MM.1S (cell line): ENCODE measurements around the gene PGGHG.
"Not testable (repeated sequence)": the region's sequence is repeated elsewhere in the genome, so short reads cannot be mapped to it uniquely, and the experiment has no call there.

Experiments used
- DNase-seq: peaks from one replicate; pipeline ENCODE4 v3.0.0-alpha.2; 2015
- H2AFZ ChIP-seq: fragments of 300-600 bp; sonication (generic); 2 replicates; pipeline ENCODE4 v1.6.0; 2016; ENCODE audit warnings: antibody characterized with exemption, low read length
- H3F3A ChIP-seq: fragments of 300-600 bp; sonication (generic); 2 replicates; pipeline ENCODE4 v1.6.1; 2016; ENCODE audit warnings: mild to moderate bottlenecking, antibody characterized with exemption, low read length, moderate library complexity, mixed read lengths; ENCODE audit not compliant: insufficient read depth
- H3K27ac ChIP-seq: fragments of 300-600 bp; sonication (generic); 2 replicates; pipeline ENCODE4 v1.5.1; 2016; ENCODE audit warnings: mild to moderate bottlenecking, low read length
- H3K27me3 ChIP-seq: fragments of 300-600 bp; sonication (generic); replicated peaks from 2 replicates; pipeline ENCODE4 v1.6.0; 2016; ENCODE audit warnings: low read length; ENCODE audit not compliant: insufficient read depth
- H3K36me3 ChIP-seq: fragments of 300-600 bp; sonication (generic); replicated peaks from 2 replicates; pipeline ENCODE4 v1.6.1; 2016; ENCODE audit warnings: mild to moderate bottlenecking, low read length, mixed read lengths; ENCODE audit not compliant: insufficient read depth
- H3K4me1 ChIP-seq: fragments of 300-600 bp; sonication (generic); 2 replicates; pipeline ENCODE4 v1.6.1; 2016; ENCODE audit warnings: low read length, mixed read lengths
- H3K4me2 ChIP-seq: fragments of 300-600 bp; sonication (generic); 2 replicates; pipeline ENCODE4 v1.6.0; 2016; ENCODE audit warnings: low read depth, low read length
- H3K4me3 ChIP-seq: fragments of 300-600 bp; sonication (generic); 2 replicates; pipeline ENCODE4 v1.5.1; 2016; ENCODE audit warnings: low read length, mixed read lengths
- H3K79me2 ChIP-seq: fragments of 300-600 bp; sonication (generic); 2 replicates; pipeline ENCODE4 v1.6.1; 2016; ENCODE audit warnings: mixed run types, low read length, mixed read lengths
- H3K9ac ChIP-seq: fragments of 300-600 bp; sonication (generic); 2 replicates; pipeline ENCODE4 v1.6.1; 2016; ENCODE audit warnings: low read length, mixed read lengths
- H3K9me2 ChIP-seq: fragments of 300-600 bp; sonication (generic); replicated peaks from 2 replicates; pipeline ENCODE4 v1.6.1; 2016; ENCODE audit warnings: mild to moderate bottlenecking, low read length, mixed read lengths; ENCODE audit not compliant: insufficient read depth
- H3K9me3 ChIP-seq: fragments of 300-600 bp; sonication (generic); replicated peaks from 2 replicates; pipeline ENCODE4 v1.6.1; 2016; ENCODE audit warnings: mild to moderate bottlenecking, low read length, mixed read lengths; ENCODE audit not compliant: insufficient read depth
- H4K20me1 ChIP-seq: fragments of 300-600 bp; sonication (generic); 2 replicates; pipeline ENCODE4 v1.6.1; 2016; ENCODE audit warnings: mild to moderate bottlenecking, low read length, moderate library complexity, mixed read lengths; ENCODE audit not compliant: insufficient read depth
- EZH2 ChIP-seq: fragments of 300-600 bp; sonication (generic); optimal IDR thresholded peaks from 2 replicates; pipeline ENCODE3; 2017; ENCODE audit warnings: low read depth, mild to moderate bottlenecking, antibody characterized with exemption, low read length, mixed read lengths
- EZH2phosphoT487 ChIP-seq: fragments of 300-600 bp; sonication (generic); IDR thresholded peaks from 2 replicates; pipeline ENCODE4 v1.6.1; 2018; ENCODE audit warnings: antibody characterized with exemption, low read length
- TF ChIP-seq, protein P1 (sequence below): fragments of 300-600 bp; sonication (generic); IDR thresholded peaks from 2 replicates; pipeline ENCODE4 v1.5.1; 2016; ENCODE audit warnings: antibody characterized with exemption, low read length, mixed read lengths

The PGGHG gene

DNA sequence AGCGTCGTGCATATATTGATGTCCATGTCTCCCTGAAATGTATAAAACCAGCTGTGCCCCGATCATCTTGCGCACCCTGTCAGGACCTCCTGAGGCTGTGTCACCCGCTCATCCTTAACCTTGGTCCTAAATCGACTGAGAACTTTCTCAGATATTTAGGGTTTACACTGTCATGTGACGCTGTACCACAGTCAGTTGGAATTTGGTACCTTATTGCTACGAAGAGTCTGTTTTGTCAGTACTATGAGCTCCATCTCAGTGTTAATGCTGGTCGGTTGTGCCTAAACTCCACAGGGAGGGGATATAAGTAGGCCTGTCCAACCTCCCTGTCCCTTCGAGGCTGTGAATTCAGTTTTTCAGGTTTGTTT, 16.9 kb downstream of the PGGHG start:
- H3K79me2 ChIP-seq: no peaks in the 10 kb centered on the region
- no peak overlapping the region for H3K4me2 ChIP-seq
- DNase-seq: no peak
- TF ChIP-seq, protein P1, sequence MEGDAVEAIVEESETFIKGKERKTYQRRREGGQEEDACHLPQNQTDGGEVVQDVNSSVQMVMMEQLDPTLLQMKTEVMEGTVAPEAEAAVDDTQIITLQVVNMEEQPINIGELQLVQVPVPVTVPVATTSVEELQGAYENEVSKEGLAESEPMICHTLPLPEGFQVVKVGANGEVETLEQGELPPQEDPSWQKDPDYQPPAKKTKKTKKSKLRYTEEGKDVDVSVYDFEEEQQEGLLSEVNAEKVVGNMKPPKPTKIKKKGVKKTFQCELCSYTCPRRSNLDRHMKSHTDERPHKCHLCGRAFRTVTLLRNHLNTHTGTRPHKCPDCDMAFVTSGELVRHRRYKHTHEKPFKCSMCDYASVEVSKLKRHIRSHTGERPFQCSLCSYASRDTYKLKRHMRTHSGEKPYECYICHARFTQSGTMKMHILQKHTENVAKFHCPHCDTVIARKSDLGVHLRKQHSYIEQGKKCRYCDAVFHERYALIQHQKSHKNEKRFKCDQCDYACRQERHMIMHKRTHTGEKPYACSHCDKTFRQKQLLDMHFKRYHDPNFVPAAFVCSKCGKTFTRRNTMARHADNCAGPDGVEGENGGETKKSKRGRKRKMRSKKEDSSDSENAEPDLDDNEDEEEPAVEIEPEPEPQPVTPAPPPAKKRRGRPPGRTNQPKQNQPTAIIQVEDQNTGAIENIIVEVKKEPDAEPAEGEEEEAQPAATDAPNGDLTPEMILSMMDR: no peak
- no peak overlapping the region for H3K4me3 ChIP-seq
- H3K27ac ChIP-seq: no peak overlapping the region
- no peaks in the 10 kb centered on the region for H4K20me1 ChIP-seq
- H3F3A ChIP-seq: no peaks in the 10 kb centered on the region
- H3K36me3 ChIP-seq: no peaks in the 10 kb centered on the region
- no peaks in the 10 kb centered on the region for H3K9me2 ChIP-seq
- peaks cover 64% of the 10 kb centered on the region for H3K27me3 ChIP-seq
- H3K9me3 ChIP-seq: no peaks in the 10 kb centered on the region
- H2AFZ ChIP-seq: no peak overlapping the region
- H3K4me1 ChIP-seq: no peaks in the 10 kb centered on the region
- H3K9ac ChIP-seq: no peak overlapping the region

DNA sequence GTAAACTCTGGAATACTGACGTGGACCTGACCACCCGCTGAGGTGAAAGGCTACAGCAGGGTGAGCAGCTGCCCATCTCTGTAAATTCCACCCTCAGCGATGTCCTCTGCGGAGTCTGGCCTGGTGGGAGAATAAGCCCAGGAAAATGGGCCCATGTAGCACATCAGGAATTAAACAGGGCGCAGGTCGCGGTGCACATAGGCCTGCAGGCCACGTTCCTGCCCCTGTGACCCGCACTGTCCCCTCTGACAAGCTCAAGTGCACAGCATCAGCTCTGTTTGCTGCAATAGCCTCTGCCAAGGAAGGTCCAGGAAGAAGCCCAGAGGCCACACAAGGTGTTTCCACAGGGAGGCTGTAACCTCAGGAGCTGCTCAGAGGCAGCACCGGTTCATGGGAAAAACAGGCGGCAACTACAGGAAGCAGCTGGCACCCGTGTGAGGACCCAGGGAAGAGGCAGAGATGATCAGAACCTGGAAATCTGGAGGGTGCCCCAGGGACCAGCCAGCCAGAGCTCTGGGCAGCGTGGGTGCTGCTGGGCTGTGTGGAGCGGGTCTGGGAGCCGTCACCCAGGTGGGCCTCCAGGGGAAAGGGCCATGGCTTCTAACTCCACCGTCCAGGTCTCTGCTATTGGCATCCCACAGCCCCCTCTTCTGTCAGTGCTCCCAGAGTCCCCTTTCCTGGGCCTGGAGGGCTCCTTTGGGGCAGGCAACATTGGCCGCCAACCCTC, 17.9 kb downstream of the PGGHG start:
- Histone ChIP-seq H3K9me2 (no peaks in the 10 kb centered on the region), H3K4me3 (no peak overlapping the region), H3K27ac (no peak overlapping the region), H3K79me2 (no peaks in the 10 kb centered on the region), H3K9ac (no peak overlapping the region), H2AFZ (no peak overlapping the region), H3F3A (no peaks in the 10 kb centered on the region), H3K36me3 (no peaks in the 10 kb centered on the region), H3K4me2 (no peak overlapping the region), H3K4me1 (no peaks in the 10 kb centered on the region), H3K9me3 (no peaks in the 10 kb centered on the region), H3K27me3 (peaks cover 60% of the 10 kb centered on the region), H4K20me1 (no peaks in the 10 kb centered on the region)
- no peak for DNase-seq
- no peak for TF ChIP-seq EZH2phosphoT487
- TF ChIP-seq, protein P1: no peak
- TF ChIP-seq EZH2: no peak

DNA sequence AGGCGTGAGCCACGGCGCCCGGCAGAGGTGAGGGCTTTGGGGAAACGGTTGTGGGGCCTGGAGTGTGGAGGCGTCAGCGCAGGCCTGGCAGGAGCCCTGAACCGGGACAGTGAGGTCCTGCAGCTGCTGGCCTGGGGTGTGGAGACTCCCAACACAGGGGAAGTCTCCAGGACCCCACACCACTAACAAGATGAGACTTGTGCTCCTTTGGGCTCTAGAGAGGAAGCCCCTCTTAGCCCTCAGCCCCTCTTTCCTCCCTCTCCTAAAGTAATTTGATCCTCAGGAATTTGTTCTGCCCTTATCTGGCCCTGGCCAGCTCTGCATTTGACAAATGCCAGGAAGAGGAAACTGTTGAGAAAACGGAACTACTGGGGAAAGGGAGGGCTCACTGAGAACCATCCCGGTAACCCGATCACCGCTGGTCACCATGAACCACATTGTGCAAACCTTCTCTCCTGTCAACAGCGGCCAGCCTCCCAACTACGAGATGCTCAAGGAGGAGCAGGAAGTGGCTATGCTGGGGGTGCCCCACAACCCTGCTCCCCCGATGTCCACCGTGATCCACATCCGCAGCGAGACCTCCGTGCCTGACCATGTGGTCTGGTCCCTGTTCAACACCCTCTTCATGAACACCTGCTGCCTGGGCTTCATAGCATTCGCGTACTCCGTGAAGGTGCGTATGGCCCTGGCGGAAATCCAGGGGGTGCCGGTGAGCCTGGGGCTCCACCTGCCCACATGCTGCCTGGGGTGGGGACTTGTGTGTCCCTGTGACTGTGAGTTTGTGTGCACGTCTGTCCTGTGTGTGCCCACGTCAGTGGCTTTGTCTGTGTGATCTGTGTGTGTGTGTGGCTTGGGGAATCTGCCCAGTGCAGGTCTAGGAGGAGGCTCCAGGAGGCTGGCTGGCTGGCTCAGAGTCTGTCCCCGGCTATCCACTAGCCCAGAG, 19.1 kb downstream of the PGGHG start, which contains the start of gene IFITM2:
Gene IFITM2 (plus strand): TSS at position 51 of the 943 bp plus-strand sequence. CDS start 377 bp downstream, at position 428.
- H3K9me3 ChIP-seq, H3F3A ChIP-seq, H2AFZ ChIP-seq, H3K27ac ChIP-seq, H3K9me2 ChIP-seq, H3K4me3 ChIP-seq, H4K20me1 ChIP-seq, DNase-seq, H3K79me2 ChIP-seq, H3K36me3 ChIP-seq, H3K9ac ChIP-seq, H3K4me1 ChIP-seq: not testable (repeated sequence)
- H3K27me3 ChIP-seq: peaks cover 65% of the 10 kb centered on the region
- H3K4me2 ChIP-seq: peak within 1 kb of the TSS; percentile 12; the same call in 1 of the 2 replicates

DNA sequence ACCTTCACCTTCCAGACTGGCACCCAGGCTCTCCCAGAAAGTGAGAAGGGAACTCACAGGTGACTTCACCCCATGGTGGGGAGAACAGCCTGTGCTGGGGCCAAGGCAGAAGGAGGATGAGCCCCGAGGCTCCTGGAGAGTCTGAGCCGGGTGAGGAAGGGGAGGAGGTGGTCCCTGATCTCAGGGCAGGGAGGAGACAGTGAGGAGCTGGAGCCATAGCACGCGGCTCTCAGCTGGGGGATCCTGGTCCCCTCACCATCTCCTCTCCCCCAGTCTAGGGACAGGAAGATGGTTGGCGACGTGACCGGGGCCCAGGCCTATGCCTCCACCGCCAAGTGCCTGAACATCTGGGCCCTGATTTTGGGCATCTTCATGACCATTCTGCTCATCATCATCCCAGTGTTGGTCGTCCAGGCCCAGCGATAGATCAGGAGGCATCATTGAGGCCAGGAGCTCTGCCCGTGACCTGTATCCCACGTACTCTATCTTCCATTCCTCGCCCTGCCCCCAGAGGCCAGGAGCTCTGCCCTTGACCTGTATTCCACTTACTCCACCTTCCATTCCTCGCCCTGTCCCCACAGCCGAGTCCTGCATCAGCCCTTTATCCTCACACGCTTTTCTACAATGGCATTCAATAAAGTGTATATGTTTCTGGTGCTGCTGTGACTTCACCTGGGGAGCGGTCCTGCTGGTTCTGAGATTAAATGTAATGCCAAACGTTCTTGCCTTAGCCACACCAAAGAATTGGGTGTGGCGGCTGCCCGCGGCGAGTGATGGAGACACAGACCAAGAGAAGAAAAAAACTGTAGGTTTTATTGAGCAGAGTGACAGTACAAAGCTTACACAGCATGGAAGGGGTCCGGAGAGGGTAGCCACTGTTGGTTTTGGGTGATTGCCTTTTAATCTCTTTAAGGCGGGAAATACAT, 20.1 kb downstream of the PGGHG start:
- not testable (repeated sequence) for DNase-seq, H3K36me3 ChIP-seq, H3K9me2 ChIP-seq, H3K79me2 ChIP-seq, H3K9ac ChIP-seq, H4K20me1 ChIP-seq, H3K4me3 ChIP-seq, H2AFZ ChIP-seq, H3K4me1 ChIP-seq, H3K27ac ChIP-seq, H3K9me3 ChIP-seq, H3F3A ChIP-seq, H3K4me2 ChIP-seq
- H3K27me3 ChIP-seq: peaks cover 59% of the 10 kb centered on the region

DNA sequence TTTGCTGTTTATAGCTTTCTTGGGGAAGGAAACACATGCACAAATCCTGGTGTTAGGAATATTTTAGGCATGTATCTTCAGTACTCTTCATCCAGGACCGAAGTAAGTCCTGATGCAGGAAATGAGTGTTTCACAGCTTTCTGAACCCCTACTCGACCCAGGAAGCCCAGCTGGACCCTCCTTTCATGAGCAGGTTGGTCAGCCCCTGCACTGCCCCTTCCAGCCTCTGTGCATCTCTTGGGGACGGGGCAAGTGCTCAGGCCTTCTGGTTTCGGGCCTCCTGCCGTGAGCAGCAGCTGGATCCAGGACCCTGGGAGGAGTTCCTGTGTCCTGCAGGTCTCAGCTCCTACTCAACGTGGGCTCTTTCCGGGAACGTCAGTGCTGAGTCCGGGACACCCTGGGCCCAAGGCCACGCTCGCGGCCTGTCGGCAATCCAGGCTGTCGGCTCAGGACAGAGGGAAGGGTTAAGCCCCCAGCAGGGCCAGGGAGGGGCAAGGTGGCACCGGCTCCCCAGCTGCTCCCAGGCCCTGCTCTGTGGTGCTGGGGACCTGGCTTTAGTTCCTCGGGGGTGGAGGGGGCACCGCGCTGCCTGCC, 21.1 kb downstream of the PGGHG start:
- not testable (repeated sequence) for H3K9ac ChIP-seq, H3K4me2 ChIP-seq, H2AFZ ChIP-seq, H3K9me2 ChIP-seq, H3K36me3 ChIP-seq, DNase-seq, H3K79me2 ChIP-seq, H3K9me3 ChIP-seq, H3K4me3 ChIP-seq, H3K27ac ChIP-seq, H3F3A ChIP-seq, H4K20me1 ChIP-seq
- peaks cover 14% of the 10 kb centered on the region for H3K4me1 ChIP-seq
- peaks cover 61% of the 10 kb centered on the region for H3K27me3 ChIP-seq
